Brain microvascular endothelial cell (primary cell): ENCODE measurements around the gene LOXHD1.

Experiments used
- DNase-seq: peaks from one replicate; pipeline ENCODE4 v3.0.0-alpha.2; 2020
- H3K27ac ChIP-seq: fragments of 250-450 bp; sonication (Bioruptor Pico); 2 replicates; pipeline ENCODE4 v1.5.1; 2020; ENCODE audit warnings: mild to moderate bottlenecking, moderate library complexity
- H3K27me3 ChIP-seq: fragments of 250-450 bp; sonication (Bioruptor Pico); replicated peaks from 2 replicates; pipeline ENCODE4 v1.5.1; 2020; ENCODE audit warnings: mild to moderate bottlenecking
- H3K36me3 ChIP-seq: fragments of 250-450 bp; sonication (Bioruptor Pico); replicated peaks from 2 replicates; pipeline ENCODE4 v1.5.1; 2020; ENCODE audit warnings: mild to moderate bottlenecking
- H3K4me3 ChIP-seq: 2 replicates; pipeline ENCODE4 v1.5.1; 2011; ENCODE audit warnings: low read depth, mild to moderate bottlenecking, control low read depth, low read length, moderate library complexity
- CTCF ChIP-seq: IDR thresholded peaks from 2 replicates; pipeline ENCODE4 v1.5.1; 2011; ENCODE audit warnings: low read depth, mild to moderate bottlenecking, moderate library complexity, low read length, control low read depth, inconsistent platforms; ENCODE audit errors: missing control alignments
- in situ Hi-C: cut with HindIII; loops from 2 replicates; pipeline ENCODE4 v1.10.0; 2017; ENCODE audit warnings: low sequenced_read_pairs, low pct_ligation_motif_present

LOXHD1 gene

DNA sequence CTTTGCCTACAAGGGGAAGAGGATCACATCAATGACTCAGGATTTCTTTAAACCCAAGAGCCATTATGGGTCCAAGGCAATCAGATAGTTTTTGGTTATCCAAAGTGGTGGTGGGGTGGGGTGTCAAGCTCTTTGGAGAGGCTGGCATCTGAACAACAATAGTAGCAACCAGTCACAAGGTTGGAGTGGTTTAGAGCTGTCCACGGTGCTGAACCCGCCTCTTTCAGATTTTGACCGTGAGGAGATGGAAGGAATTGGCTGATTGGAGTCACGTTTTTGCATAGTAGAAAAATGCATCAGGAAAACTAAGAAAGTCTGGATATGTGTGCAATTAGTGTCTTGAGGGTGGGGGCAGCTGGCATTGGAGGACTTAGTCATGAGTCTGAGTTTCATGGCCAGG, 159.9 kb downstream of the LOXHD1 start:
- no peak for TF ChIP-seq CTCF
- peak; percentile 16 for DNase-seq

GRCh38 chr18:46488471-46489213, 168.4 kb downstream of the LOXHD1 start:
- H3K4me3 ChIP-seq, result no peak overlapping the region
- DNase-seq, result no peak
- TF ChIP-seq CTCF, result no peak
- in situ Hi-C loops, result no loop called here
- no peaks in the 10 kb centered on the region for H3K36me3 ChIP-seq
- no peaks in the 10 kb centered on the region for H3K27me3 ChIP-seq
- no peak overlapping the region for H3K27ac ChIP-seq

More for the DNA sequence above, 159.9 kb downstream of the LOXHD1 start:
- H3K4me3 ChIP-seq, result no peak overlapping the region
- no peaks in the 10 kb centered on the region for H3K36me3 ChIP-seq
- no peaks in the 10 kb centered on the region for H3K27me3 ChIP-seq
- no peak overlapping the region for H3K27ac ChIP-seq
- in situ Hi-C loops, result no loop called here

DNA sequence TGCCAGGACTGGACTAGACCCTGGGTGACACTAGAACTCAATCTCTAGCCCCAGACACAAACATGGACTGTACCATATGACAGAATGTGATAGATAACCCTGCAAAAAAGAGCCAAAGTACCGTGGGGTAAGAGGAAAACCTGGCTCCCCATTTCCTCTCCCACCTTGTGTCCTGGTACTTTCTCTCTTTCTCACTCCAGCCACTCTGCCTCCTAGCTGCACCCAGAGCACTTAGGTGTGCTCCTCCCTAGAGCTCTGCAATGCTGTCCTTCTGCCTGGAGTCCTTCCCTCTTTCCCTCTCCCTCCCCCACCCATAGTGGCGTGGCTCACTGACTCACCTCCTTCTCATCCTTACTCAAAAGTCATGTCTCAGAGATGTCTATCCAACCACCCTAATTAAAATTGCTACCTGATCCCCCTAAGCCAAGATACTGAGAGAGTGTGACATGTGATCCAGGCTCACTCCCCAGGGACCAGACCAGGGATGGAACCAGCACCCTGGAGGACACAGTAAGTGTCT, 171.3 kb downstream of the LOXHD1 start:
- Histone ChIP-seq H3K27me3 (no peaks in the 10 kb centered on the region), H3K4me3 (no peak overlapping the region), H3K27ac (no peak overlapping the region), H3K36me3 (no peaks in the 10 kb centered on the region)
- in situ Hi-C loops, result no loop called here
- no peak for TF ChIP-seq CTCF
- no peak for DNase-seq

- H3K4me3 ChIP-seq, result no peak overlapping the region
- in situ Hi-C loops, result no loop called here
- TF ChIP-seq CTCF, result no peak
- no peak for DNase-seq
- no peak overlapping the region for H3K27ac ChIP-seq
- H3K36me3 ChIP-seq, result no peaks in the 10 kb centered on the region
- no peaks in the 10 kb centered on the region for H3K27me3 ChIP-seq
These were observed 172.0 kb downstream of the LOXHD1 start for GRCh38 chr18:46484971-46485370.

- H3K4me3 ChIP-seq, result no peak overlapping the region
- in situ Hi-C loops, result no loop called here
- no peak for TF ChIP-seq CTCF
- H3K27me3 ChIP-seq, result no peaks in the 10 kb centered on the region
- no peaks in the 10 kb centered on the region for H3K36me3 ChIP-seq
- no peak for DNase-seq
- no peak overlapping the region for H3K27ac ChIP-seq
These were observed 174.2 kb downstream of the LOXHD1 start for GRCh38 chr18:46482831-46483230.

DNA sequence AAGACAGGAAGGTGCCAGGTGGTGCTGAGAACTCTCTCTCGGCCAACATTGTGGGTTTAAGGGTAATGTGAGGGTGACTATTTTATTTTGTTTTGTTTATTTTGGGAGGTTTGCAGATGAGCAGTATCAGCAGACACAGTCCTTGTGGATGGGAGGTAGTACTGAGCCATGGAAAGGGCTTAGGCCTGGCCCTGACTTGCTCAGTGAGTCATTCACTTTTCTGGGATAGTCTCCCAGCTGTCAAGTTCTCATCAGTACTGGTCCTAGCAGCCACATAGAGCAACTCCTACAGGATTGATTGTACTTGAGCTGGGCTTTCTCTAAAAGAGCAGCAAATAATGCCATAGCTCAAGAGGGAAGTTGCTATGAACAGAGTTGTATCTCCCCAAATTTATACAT, 175.2 kb downstream of the LOXHD1 start:
- no peaks in the 10 kb centered on the region for H3K36me3 ChIP-seq
- no peak for TF ChIP-seq CTCF
- in situ Hi-C loops, result no loop called here
- no peak overlapping the region for H3K4me3 ChIP-seq
- DNase-seq, result no peak
- no peak overlapping the region for H3K27ac ChIP-seq
- no peaks in the 10 kb centered on the region for H3K27me3 ChIP-seq
